Ammon's horn (tissue), 1 donor: ENCODE results near the gene FOXB1.

Experiments used
- DNase-seq: peaks from one replicate; pipeline ENCODE4 v3.0.0-alpha.2; 2016; ENCODE audit warnings: low spot score

The FOXB1 gene

DNA sequence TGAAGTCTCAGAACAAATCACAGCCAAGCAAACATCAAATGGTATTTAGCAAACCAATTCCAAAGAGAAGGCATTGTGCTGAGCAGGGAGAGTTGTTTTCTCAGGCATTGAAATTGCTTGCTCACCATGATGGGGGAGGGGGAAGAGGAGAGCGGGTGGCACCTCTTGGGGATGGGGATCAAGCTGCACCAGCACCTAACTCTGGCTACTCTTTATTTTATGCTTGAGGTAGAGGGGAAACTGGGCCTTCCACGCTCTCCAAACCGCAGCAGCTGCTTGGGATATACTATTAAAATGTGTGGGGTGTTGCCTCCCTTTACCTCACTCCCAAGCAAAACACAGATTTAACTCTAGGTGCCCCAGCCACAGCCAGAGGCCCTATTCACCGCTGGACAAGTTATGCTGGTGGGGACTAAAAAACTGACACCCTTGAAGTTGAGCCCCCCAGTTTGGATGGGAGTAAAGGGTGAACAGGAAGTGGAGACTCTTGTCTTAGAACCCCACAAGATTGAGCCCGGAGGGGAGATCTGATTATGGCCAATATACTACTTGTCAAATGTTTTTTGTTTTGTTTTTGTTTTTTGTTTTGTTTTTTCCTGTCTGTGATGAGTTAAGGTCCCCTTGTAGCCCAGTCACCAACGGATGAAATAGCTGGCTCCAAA lies 5.0 kb upstream of the FOXB1 start:
- no peak for DNase-seq

DNA sequence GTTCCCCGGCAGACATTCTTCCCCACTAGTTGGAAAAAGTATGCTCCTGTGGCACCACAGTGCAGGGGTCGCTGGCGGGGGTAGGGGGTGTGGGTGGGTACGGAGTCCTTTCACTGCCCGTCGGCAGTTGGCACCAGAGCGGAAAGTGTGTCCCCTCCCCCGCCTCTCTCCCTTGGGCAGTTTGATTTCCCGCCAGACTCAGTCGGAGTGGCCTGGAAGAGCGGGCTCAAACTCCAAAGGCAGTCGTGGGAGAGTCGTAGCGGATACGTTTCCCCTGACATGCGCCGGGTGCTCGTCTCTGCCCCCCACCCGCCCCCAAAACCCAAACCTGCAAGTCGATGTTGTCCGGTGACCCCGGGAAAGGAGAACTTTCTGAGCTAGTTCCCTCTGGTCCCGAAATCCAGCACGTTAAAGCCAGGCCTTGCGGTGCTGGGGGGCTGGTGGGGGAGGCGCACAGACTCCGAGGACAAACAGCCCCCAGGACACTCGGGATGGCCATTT lies 4.4 kb upstream of the FOXB1 start:
- no peak for DNase-seq

DNA sequence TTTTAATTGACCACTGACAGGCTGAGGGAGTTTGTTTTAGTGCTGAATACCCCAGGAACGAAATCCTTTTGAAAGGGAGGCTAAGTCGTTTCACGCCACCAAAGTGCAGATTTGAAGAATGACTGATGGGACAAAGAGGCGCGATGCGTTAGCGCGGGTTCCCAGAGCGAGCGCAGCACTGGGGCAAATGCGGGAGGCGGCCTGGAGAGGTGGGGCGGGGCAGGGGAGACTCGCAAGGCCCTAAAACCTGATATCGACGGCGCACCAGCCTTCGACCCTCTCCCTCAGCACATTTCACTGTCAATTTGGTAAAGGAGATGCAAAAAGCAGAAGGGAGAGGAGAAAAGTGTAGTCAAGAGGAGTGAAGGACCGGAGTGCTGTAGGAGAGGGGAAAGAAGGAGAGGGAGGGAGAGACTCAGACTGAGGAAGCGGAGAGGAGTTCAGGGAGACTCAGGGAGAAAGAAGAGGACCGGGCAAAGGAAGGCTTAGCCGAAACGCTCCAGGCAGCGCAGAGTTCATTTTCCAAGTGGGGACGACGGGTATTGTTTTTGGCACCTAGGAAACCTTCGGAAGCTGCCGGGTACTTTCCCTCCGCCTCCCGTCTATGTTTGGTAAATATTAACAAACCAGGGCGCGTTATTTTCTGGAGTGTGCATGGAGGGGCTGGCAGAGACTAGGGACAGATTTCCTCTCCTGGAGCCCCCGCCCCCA lies 3.8 kb upstream of the FOXB1 start:
- DNase-seq = no peak

DNA sequence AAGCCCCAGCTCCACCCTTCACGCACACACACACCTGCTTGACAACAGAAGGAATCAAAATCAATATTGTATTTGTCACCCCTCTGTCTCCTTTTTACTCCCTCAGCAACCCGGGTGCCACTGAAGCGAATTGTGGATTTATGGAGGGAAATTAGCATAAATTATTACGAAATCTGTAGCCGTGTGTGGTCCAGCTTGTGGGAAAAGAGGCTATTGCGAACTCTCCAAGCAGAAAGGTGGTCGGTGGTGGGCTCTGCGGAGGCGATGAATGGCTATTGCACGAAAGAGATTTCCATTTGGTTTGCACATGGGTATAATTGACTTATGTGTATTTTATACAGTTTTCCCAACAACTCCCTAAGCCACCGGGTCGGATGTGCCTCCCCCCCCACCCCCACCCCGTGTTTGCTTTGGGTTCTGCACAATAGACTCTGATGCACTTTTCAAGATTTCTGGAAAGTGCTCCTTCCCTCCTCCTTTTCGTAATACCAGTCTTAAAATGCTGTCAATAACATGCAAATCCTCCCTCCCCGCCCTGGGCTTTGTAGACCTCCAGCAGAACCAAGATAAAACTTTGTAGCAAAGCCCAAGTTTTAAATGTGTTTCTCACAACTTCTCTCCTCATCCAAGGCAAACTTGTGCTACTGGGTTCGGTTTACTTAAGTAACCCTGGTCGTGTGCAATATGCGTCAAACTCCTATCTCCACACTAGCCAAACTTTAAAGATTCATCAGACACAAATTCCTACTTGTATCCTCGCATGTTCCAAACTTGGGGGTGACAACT lies 3.1 kb upstream of the FOXB1 start:
- DNase-seq = no peak

DNA sequence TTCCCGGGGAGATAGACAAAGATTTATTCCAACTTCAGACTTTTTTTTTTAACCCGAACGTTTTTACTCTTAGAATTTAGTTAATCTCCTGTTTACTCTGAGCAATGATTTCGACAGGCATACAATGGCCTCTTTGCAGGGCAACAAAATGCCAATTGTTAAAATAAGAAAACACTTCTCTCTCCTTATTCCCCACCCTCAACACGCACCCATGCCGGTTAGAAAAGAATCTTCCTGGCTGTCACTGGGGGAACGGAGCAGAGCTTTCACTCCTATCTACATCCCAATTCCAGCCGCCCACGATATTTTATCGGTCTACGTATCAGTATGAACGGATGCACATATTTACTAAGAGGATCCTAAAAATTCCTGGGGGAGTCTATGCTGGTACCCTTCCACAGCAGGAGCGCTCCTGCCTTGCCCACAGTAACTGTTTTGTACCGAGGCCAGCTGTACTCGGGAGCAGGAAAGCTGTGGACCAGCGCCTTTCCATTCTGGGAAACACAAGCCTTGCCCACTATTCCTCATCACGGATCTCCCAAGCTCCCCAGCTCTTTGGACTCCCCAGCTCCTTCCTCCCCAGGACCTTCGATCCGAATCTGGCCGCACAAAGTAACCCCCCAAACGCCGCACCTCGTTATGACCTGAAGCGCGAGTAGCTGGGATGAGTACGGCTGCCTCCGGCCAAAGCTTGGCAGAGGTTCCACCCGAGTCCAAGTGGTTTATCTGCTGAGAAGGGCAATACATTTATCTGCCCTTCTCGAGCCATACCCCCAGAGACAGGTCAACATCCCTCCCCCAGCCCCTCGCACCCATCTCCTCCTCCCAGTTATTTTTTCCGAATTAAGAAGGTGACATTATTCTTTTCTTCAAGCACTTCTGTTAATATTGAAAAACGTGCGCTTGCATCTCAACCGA lies 2.2 kb upstream of the FOXB1 start:
- no peak for DNase-seq

DNA sequence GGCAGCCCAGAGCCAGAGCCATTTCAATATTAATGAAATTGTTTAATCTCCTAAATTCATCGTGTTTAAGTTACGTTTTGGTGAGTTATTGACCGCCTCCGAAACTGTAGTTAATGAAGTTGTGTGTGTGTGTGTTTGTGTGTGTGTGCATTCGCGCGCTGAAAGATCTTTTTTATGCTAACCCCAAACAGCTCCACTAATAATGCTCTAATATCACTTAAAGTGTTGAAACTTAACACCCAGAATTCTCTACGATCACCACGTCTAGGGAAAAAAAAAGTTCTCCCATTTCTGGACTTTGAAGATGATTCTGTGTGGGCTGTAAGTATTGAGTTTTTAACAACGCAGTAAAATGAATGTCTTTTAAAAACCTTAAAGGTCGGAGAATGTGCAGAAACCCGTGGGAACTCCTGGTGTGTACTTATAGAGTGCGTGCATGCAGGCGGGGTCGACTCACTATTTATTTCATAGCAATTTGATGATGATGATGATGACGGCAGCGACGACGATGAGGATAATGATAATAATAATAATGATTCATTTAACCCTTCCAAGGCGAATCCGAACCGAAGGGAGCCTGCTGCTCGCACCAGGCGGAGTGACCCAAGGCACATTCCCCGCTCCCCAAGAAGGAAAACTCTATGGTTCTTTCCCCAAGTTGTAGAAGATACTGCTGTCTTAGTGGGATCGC lies 1.4 kb upstream of the FOXB1 start:
- no peak for DNase-seq

DNA sequence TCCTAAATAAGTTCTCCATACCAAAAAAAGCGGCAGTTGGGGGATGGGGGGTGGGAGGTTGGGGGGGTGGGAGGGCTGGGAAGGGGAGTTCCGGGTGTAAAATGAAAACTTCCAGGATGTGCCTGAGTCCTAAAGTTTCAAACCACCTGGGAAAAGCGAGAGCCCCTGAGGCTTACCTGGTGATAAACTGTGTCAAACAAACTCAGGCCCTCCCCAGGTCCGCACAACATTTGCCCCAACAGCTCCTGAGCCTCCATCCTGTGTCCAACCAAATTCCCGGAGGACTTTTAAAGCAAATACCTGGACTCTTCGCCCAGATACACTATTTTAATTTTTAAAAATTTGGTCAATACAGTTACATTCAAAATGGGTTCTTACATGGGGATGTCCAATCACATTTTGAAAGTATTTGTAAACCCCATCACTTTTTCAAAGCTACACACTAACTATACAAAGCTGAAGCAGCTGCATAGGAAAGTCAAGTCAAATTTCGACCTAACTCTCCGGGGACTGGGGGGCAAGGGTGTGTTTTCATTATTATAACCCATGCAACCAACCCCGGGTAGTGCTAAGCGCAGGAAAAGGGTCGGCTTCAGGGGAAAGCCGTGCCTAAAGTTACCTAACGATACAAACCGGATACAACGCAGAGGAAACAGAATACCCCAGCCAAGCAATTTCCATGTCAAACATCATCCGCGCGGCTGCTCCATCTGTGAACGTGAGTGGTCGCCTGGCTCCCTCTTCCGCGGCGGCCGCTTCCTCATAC lies 685 bp upstream of the FOXB1 start:
- DNase-seq = no peak

DNA sequence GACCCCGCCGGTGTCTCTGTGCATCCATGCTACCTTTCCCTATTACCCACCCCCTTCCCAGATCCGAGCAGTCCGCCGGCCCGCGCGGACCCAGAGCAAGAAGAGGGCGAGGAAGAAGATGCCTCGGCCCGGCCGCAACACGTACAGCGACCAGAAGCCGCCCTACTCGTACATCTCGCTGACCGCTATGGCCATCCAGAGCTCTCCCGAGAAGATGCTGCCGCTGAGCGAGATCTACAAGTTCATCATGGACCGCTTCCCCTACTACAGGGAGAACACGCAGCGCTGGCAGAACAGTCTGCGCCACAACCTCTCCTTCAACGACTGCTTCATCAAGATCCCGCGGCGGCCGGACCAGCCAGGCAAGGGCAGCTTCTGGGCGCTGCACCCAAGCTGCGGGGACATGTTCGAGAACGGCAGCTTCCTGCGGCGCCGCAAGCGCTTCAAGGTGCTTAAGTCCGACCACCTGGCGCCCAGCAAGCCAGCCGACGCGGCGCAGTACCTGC lies 788 bp downstream of the FOXB1 start:
- no peak for DNase-seq

DNA sequence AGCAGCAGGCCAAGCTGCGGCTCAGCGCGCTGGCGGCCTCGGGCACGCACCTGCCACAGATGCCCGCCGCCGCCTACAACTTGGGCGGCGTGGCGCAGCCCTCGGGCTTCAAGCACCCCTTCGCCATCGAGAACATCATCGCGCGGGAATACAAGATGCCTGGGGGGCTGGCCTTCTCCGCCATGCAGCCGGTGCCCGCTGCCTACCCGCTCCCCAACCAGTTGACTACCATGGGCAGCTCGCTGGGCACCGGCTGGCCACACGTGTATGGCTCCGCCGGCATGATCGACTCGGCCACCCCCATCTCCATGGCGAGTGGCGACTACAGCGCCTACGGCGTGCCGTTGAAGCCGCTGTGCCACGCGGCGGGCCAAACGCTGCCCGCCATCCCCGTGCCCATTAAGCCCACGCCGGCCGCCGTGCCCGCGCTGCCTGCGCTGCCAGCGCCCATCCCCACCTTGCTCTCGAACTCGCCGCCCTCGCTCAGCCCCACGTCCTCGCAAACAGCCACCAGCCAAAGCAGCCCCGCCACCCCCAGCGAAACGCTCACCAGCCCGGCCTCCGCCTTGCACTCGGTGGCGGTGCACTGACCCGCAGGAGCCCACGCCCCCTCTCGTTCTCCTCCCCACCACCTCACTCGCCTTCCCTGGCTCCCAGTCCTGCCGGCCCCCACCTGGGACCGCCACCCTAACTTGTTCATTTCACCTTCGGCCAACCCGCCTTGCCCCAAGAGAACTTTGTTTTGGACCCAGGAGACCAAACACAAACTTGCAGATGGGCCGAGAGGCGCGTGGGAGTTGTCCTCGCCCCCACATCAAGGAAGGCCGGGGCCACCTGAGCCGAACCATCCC lies 1.5 kb downstream of the FOXB1 start:
- no peak for DNase-seq

DNA sequence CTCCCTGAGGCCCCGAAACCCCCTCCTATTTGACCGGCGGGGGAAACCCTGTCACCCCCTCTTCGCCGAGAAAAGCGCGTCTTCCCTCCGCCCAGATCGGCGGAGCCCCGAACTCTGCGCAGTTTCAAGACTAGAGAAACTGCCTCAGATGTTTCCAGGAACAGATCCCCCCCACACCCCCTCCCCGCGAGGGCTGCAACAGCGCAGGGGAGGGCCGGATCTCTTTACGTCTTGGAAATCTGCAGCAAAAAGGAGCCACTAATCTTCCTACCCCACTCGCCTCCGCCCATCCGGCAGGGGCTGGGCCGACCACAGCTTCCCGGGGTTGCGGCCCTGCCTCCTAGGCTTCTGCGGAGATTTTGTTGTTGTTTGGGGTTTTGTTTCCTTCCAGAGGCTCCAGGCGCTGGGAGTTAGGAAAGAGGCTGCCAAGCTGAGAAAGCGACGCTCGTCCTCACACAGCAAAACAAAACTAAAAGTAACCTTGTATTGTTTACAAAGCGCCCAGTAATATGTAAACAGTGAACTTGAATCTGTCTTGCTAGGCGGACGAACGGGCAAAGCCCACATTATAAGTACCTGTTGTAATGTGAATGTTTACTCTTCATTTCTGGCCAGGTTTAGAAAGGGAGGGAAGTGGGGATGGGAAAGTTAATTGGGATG lies 2.2 kb downstream of the FOXB1 start:
- no peak for DNase-seq

DNA sequence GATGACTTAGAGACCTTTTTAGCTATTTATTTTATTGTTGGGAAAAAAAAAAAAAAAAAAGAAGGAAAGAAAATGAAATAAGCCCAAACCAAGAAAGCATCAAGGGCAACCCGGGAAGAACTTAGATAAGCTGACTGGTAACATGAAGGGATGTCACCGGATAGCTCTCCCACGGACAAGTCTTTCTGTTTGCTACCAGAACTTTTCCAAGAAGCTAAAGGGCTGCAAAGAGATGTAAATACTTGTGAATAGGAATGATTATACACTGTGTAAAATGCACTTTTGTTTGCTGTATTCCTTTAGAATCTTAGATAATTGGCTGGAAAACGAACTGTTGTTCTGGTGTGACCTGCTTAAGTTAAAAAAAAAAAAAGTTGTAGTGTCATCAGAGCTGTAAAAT lies 2.8 kb downstream of the FOXB1 start:
- DNase-seq = no peak

DNA sequence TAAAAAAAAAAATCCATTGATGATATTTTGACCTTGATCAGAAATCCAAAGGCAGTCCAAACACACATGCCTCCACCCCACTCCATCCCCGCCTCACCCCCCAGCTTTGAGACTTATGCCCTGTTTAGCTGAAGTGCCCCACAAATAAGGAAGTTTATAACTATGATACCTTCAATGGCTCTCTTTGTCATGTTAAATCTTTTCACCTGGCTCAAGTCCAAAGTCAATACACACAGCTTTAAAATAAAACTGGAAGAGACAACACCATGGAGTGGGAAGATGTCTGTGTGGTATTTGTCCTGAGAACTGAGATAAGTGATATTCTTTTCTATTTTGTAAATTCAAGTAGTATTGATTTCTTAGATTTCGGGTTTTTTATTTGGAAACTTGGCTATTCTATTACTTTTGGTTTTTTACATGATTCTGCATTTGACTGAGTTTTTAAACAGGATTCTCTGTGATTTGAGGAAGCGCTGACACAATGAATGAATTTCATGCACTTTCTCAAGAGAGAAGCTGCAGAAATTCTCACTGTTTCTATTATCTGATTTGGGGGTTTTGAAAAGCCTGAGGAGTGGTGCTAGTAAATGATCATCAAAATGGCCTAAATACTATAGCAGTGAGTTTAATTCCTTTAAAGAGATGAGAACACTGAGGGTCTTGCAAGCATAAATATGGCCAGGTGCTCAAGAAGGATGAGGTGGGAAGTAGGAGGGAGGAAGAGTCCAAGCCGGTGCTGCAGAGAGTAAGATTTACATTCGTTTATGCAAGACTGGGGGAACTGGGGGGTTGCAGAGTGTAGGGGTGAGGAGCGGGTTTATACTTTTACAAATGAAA lies 5.2 kb downstream of the FOXB1 start:
- no peak for DNase-seq

DNA sequence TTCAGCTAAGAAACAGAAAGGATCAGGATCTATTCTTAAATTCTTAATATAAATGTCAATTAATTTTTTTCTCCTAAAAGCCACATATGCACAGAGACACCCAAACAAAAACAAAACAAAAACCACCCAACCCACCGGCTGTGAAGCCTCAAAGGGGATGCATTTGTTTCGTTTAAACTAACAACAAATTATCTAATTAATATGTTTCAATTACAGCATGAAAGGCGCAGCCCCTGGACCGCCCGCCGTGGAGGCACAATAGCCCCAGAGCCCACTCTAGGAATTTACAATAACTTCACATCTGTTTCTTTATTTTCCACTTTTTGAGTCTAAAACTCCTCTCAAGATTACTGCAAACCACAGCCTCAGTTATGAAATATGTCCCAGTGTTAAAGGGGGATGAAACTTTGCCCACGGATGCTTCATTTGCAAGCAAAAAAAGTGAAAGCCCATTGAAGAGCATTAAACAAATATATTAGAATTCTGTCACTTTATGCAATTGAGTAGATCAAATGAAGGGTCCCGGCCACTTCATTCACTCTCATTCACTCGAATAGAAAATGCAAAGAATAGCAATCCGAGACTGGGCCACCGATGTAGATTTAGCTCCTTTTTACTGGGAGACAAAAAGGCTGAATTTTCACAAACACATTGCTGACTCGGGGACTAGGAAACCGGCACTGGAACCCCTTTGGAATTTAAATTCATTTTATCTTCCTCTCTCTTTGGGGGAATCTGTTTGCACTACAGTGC lies 6.0 kb downstream of the FOXB1 start:
- DNase-seq = no peak

DNA sequence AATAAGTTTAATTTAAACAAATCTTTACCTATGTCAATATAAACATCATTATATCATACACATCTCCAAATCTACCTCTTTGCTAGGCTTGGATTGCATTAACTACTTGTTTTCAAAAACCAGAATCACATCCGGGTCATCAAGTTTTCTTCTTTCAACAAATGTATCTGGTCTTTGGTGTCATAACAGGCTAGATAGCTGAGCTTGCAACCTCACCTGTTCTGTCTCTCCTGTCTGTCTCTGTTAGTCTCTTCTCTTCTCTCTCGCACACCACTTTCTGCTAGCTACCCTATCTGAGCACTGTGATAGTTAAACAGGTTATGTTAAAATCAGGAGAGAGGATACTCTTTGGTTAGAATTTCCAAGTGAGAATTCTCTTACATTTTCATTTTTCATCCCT lies 6.7 kb downstream of the FOXB1 start:
- no peak for DNase-seq

DNA sequence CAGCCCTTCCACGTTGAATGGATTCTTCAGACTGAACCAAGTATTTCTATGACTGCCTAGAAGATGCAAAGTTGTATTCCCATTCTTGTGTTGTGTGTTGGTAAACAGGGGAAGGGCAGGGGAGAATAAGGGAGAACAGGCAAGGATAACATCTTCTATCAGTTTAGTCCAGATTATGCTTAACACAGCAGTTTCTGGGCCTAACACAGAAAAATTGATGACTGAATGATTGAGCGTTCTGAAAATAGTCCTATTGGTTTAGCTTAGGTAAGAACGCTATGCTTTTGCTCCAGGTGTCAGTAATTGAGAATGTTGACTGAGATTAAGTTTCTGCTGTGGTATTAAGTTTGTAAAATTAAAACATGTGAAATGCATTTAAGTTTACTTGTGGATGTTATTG lies 8.6 kb downstream of the FOXB1 start:
- DNase-seq = no peak

DNA sequence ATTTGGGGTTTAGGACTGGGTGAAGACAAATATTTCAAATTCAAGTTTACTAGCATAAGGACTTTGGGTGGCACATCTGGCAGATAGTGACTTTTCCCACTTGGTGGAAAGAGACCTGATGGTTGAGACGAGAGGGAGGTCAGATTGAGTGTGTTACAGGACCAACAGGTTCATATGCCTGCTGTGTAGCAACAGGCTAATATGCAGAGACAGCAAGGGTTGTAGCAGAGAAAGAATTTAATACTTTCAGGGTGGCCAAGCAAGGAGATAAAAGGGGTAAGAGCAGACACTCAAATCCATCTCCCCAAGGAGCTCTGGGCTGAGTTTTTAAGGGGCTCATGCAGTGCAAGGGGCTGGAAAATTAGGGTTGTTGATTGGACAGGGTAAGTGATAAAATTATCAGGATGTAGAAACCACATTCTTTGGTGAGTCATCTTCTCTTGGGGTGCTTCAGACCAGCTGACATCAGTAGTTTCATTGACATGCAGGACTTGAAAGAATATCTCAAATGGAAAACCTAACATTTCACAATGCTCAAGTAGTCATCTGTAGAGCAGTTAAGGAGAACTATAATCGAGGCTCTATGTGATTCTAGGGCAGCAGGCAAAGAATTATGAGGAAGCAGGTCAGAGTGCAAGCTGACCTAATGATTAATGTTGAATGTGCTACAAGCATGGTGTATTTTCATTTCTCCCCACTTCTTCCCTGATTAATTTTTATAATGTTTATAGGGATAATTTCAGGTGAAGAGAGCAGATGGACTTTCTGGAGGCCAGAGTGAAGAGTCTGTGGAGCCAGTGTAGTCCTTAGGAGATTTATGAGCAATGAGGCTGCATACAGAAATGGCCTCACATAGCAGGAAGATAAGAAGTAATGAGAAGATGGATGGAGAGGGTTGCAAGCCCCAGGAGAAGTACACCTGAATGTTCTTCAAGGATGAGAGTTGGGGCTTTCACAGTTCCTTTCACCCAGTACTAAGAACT lies 13.7 kb downstream of the FOXB1 start:
- DNase-seq = no peak
